ENCODE data around the gene SMIM10.

The SMIM10 gene

DNA sequence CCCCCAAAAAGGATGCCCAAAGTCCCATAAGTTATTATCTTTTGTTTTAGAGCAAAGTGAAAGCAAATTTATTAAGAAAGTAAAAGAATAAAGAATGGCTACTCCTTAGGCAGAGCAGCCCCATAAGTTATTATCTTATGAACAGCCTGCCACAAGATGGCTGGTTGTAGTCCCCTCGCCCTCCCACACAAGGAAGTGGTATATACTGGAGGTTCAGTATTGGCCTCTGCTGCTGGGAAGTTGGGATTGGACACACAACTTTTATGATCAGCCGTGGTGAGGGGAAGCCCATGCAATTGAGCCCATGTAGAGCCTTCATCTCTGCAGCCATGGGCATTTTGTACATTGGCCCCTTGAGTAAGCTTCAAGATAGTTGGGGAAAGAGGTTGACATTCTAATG is 8.0 kb upstream of the SMIM10 start:
- no peaks in the 10 kb centered on the region for H3K4me1 ChIP-seq (ENCODE audit: control insufficient read depth, low read depth, low read length)
- no CpG with 5 or more reads among the region's 2 CpGs for WGBS (ENCODE audit: extremely low coverage, insufficient coverage, low lambda C conversion rate)
- no peak overlapping the region for H3K4me3 ChIP-seq (ENCODE audit: low read length)
- no peak overlapping the region for H4K5ac ChIP-seq (ENCODE audit: low read length)
- no peak overlapping the region for H2BK5ac ChIP-seq (ENCODE audit: low read length)
- no peak overlapping the region for H3K4ac ChIP-seq (ENCODE audit: low read depth, low read length)
- H3K36me3 ChIP-seq (ENCODE audit: control insufficient read depth, insufficient read depth, low read length): no peaks in the 10 kb centered on the region
- no peak for DNase-seq
- no peaks in the 10 kb centered on the region for H3K79me2 ChIP-seq (ENCODE audit: control insufficient read depth, insufficient read depth, low read length)
- H3K79me1 ChIP-seq (ENCODE audit: low read length): no peaks in the 10 kb centered on the region
- no peak overlapping the region for H3K4me2 ChIP-seq (ENCODE audit: low read length)
- no peak overlapping the region for H3K23ac ChIP-seq (ENCODE audit: low read length)
- no peak overlapping the region for H2BK15ac ChIP-seq (replicated peaks; ENCODE audit: low read depth)
- no peaks in the 10 kb centered on the region for H3K27me3 ChIP-seq (ENCODE audit: insufficient read depth, low read length, poor library complexity)
- no peak overlapping the region for H2BK120ac ChIP-seq (ENCODE audit: low read depth, low read length)
- H3K27ac ChIP-seq (ENCODE audit: low read depth, low read length): no peak overlapping the region
- H3K18ac ChIP-seq (ENCODE audit: low read length): no peak overlapping the region
- no peak overlapping the region for H3K9ac ChIP-seq (ENCODE audit: low read length)
- no peak overlapping the region for H3K56ac ChIP-seq (ENCODE audit: low read length)
- H4K8ac ChIP-seq (ENCODE audit: low read depth, low read length): no peak overlapping the region
- no peak overlapping the region for H2AK5ac ChIP-seq (ENCODE audit: low read length)

DNA sequence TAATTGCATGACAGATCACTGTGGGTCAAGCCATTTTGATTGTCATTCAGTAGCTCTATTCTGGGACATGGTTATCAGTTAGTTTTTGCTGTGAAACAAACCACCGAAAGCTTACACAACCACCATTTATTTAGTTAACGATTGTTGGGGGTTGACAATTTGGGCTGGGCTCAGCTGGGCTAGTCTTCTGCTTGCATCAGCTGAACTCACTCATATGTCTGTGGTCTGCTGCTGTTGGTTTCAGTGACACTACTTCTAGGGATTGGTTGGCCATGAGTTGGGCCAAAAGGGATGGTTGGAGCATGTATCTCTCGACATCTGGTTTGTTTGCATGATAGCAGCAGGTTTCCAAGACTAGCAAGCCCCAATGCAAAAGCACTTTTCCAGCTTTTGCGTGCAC is 5.3 kb upstream of the SMIM10 start:
- Histone ChIP-seq H3K4me2 (ENCODE audit: low read length) (no peak overlapping the region), H3K9ac (ENCODE audit: low read length) (no peak overlapping the region), H3K4ac (ENCODE audit: low read depth, low read length) (no peak overlapping the region), H3K27ac (ENCODE audit: low read depth, low read length) (no peak overlapping the region), H2BK5ac (ENCODE audit: low read length) (no peak overlapping the region), H4K8ac (ENCODE audit: low read depth, low read length) (no peak overlapping the region), H3K56ac (ENCODE audit: low read length) (no peak overlapping the region), H2BK120ac (ENCODE audit: low read depth, low read length) (no peak overlapping the region), H2BK15ac (replicated peaks; ENCODE audit: low read depth) (no peak overlapping the region), H3K18ac (ENCODE audit: low read length) (no peak overlapping the region), H2AK5ac (ENCODE audit: low read length) (no peak overlapping the region), H4K5ac (ENCODE audit: low read length) (no peak overlapping the region), H3K79me1 (ENCODE audit: low read length) (no peaks in the 10 kb centered on the region), H3K27me3 (ENCODE audit: insufficient read depth, low read length, poor library complexity) (no peaks in the 10 kb centered on the region), H3K23ac (ENCODE audit: low read length) (no peak overlapping the region), H3K4me1 (ENCODE audit: control insufficient read depth, low read depth, low read length) (no peaks in the 10 kb centered on the region), H3K36me3 (ENCODE audit: control insufficient read depth, insufficient read depth, low read length) (no peaks in the 10 kb centered on the region), H3K79me2 (ENCODE audit: control insufficient read depth, insufficient read depth, low read length) (no peaks in the 10 kb centered on the region), H3K4me3 (ENCODE audit: low read length) (no peak overlapping the region)
- DNase-seq: no peak
- no CpG with 5 or more reads among the region's 4 CpGs for WGBS (ENCODE audit: extremely low coverage, insufficient coverage, low lambda C conversion rate)

DNA sequence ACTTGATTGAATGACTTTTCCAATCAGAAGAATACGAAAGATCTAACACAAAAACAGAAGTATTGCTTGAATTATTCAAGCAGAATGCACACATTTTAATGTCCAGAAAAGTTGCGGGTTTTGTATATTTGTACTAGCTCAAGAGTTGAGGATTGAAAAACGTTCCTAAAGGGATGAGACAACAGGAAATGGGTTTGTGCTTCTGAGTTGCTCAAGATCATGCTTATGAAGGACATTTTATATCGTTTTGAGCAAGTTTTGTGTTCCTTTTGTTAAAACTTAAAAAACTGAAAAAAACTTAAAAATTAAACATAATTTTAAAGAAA is 353 bp upstream of the SMIM10 start:
- H2BK5ac ChIP-seq (ENCODE audit: low read length): no peak overlapping the region
- no peak overlapping the region for H3K4ac ChIP-seq (ENCODE audit: low read depth, low read length)
- H3K23ac ChIP-seq (ENCODE audit: low read length): no peak overlapping the region
- H4K5ac ChIP-seq (ENCODE audit: low read length): no peak overlapping the region
- no peak overlapping the region for H3K27ac ChIP-seq (ENCODE audit: low read depth, low read length)
- no peak overlapping the region for H3K4me3 ChIP-seq (ENCODE audit: low read length)
- H3K4me1 ChIP-seq (ENCODE audit: control insufficient read depth, low read depth, low read length): no peaks in the 10 kb centered on the region
- H3K56ac ChIP-seq (ENCODE audit: low read length): no peak overlapping the region
- no peak overlapping the region for H2BK15ac ChIP-seq (replicated peaks; ENCODE audit: low read depth)
- no peaks in the 10 kb centered on the region for H3K79me2 ChIP-seq (ENCODE audit: control insufficient read depth, insufficient read depth, low read length)
- no peak for DNase-seq
- H2BK120ac ChIP-seq (ENCODE audit: low read depth, low read length): no peak overlapping the region
- H4K8ac ChIP-seq (ENCODE audit: low read depth, low read length): no peak overlapping the region
- no peaks in the 10 kb centered on the region for H3K36me3 ChIP-seq (ENCODE audit: control insufficient read depth, insufficient read depth, low read length)
- no peak overlapping the region for H3K9ac ChIP-seq (ENCODE audit: low read length)
- no CpG with 5 or more reads among the region's 4 CpGs for WGBS (ENCODE audit: extremely low coverage, insufficient coverage, low lambda C conversion rate)
- peak overlapping the region; percentile 71 for H3K18ac ChIP-seq (ENCODE audit: low read length)
- no peak overlapping the region for H2AK5ac ChIP-seq (ENCODE audit: low read length)
- no peaks in the 10 kb centered on the region for H3K27me3 ChIP-seq (ENCODE audit: insufficient read depth, low read length, poor library complexity)
- H3K79me1 ChIP-seq (ENCODE audit: low read length): no peaks in the 10 kb centered on the region
- H3K4me2 ChIP-seq (ENCODE audit: low read length): no peak overlapping the region

DNA sequence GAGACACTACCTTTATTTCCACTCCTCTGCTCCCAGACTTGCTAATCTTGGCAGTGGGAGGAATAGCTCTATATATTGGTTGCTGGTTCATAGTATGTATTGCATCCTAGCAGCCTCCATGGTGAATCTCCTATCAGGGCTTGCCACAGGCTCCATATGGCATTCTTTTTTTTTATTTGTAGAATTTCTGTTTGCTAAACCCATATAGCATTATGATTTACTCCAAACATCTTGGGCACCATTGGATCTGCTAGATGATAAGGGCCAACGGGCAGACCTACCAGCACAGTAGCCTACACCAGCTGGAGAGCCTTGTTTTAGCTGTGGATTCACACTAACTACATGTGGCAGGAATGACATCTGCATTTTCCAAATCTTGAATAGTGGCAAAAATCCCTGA is 6.9 kb downstream of the SMIM10 start:
- Histone ChIP-seq H2AK5ac (ENCODE audit: low read length) (no peak overlapping the region), H3K9ac (ENCODE audit: low read length) (no peak overlapping the region), H3K79me1 (ENCODE audit: low read length) (no peaks in the 10 kb centered on the region), H3K27ac (ENCODE audit: low read depth, low read length) (no peak overlapping the region), H4K8ac (ENCODE audit: low read depth, low read length) (no peak overlapping the region), H3K23ac (ENCODE audit: low read length) (no peak overlapping the region), H2BK5ac (ENCODE audit: low read length) (no peak overlapping the region), H2BK15ac (replicated peaks; ENCODE audit: low read depth) (no peak overlapping the region), H3K4me3 (ENCODE audit: low read length) (no peak overlapping the region), H3K18ac (ENCODE audit: low read length) (no peak overlapping the region), H3K4me2 (ENCODE audit: low read length) (no peak overlapping the region), H3K27me3 (ENCODE audit: insufficient read depth, low read length, poor library complexity) (no peaks in the 10 kb centered on the region), H4K5ac (ENCODE audit: low read length) (no peak overlapping the region), H3K4me1 (ENCODE audit: control insufficient read depth, low read depth, low read length) (no peaks in the 10 kb centered on the region), H3K79me2 (ENCODE audit: control insufficient read depth, insufficient read depth, low read length) (no peaks in the 10 kb centered on the region), H2BK120ac (ENCODE audit: low read depth, low read length) (no peak overlapping the region), H3K56ac (ENCODE audit: low read length) (no peak overlapping the region), H3K4ac (ENCODE audit: low read depth, low read length) (no peak overlapping the region), H3K36me3 (ENCODE audit: control insufficient read depth, insufficient read depth, low read length) (no peaks in the 10 kb centered on the region)
- no CpG with 5 or more reads among the region's 1 CpG for WGBS (ENCODE audit: extremely low coverage, insufficient coverage, low lambda C conversion rate)
- DNase-seq: no peak

DNA sequence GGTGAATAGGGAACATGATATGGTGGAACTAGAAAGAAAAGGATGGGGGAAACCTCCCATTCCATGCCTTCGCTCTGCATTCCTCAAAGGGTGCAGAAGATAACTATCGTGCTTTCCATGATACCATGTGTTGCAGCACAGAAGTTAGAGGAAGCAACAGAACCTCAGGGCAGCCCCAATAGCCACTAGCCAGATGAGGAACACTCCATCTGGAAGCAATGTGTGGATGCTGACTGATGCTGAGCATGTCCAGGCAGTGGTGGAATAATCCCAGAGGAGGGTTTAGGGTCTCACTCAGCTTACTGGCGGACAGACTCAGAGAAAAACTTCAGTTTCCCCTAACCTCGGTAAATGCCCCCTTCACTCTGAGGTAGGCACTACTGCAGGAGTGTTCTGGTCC is 7.5 kb downstream of the SMIM10 start:
- Histone ChIP-seq H3K4ac (ENCODE audit: low read depth, low read length) (no peak overlapping the region), H3K23ac (ENCODE audit: low read length) (no peak overlapping the region), H3K79me1 (ENCODE audit: low read length) (no peaks in the 10 kb centered on the region), H3K4me3 (ENCODE audit: low read length) (no peak overlapping the region), H3K56ac (ENCODE audit: low read length) (no peak overlapping the region), H3K4me2 (ENCODE audit: low read length) (no peak overlapping the region), H3K36me3 (ENCODE audit: control insufficient read depth, insufficient read depth, low read length) (no peaks in the 10 kb centered on the region), H3K79me2 (ENCODE audit: control insufficient read depth, insufficient read depth, low read length) (no peaks in the 10 kb centered on the region), H4K5ac (ENCODE audit: low read length) (no peak overlapping the region), H3K27ac (ENCODE audit: low read depth, low read length) (no peak overlapping the region), H2BK120ac (ENCODE audit: low read depth, low read length) (no peak overlapping the region), H2BK15ac (replicated peaks; ENCODE audit: low read depth) (no peak overlapping the region), H3K9ac (ENCODE audit: low read length) (no peak overlapping the region), H3K27me3 (ENCODE audit: insufficient read depth, low read length, poor library complexity) (no peaks in the 10 kb centered on the region), H3K18ac (ENCODE audit: low read length) (no peak overlapping the region), H4K8ac (ENCODE audit: low read depth, low read length) (no peak overlapping the region), H2AK5ac (ENCODE audit: low read length) (no peak overlapping the region), H3K4me1 (ENCODE audit: control insufficient read depth, low read depth, low read length) (no peaks in the 10 kb centered on the region), H2BK5ac (ENCODE audit: low read length) (no peak overlapping the region)
- WGBS (ENCODE audit: extremely low coverage, insufficient coverage, low lambda C conversion rate): no CpG with 5 or more reads among the region's 4 CpGs
- DNase-seq: no peak

DNA sequence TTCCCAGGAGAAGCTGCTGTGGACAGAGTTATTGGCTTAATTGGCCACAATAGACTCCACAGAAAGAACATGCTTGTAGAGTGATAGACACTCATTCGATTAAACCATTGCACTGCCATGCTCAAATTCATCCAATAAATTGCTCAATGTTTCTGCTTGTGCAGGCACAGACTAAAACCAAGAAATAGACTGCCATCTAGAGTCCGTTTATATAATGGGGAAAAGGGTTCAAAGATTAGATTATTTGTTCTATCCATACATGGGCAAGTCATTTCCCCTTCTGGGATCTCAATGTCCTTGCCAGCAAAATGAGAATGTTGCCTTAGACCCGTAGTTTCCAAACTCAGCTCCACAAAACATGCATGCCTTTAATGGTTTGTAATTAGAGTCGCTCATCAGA is 8.7 kb downstream of the SMIM10 start:
- H3K56ac ChIP-seq (ENCODE audit: low read length): no peak overlapping the region
- H4K5ac ChIP-seq (ENCODE audit: low read length): no peak overlapping the region
- no peak overlapping the region for H3K4me3 ChIP-seq (ENCODE audit: low read length)
- no peak overlapping the region for H2AK5ac ChIP-seq (ENCODE audit: low read length)
- H3K23ac ChIP-seq (ENCODE audit: low read length): no peak overlapping the region
- no peaks in the 10 kb centered on the region for H3K79me1 ChIP-seq (ENCODE audit: low read length)
- no peaks in the 10 kb centered on the region for H3K79me2 ChIP-seq (ENCODE audit: control insufficient read depth, insufficient read depth, low read length)
- no peak overlapping the region for H2BK5ac ChIP-seq (ENCODE audit: low read length)
- H3K27ac ChIP-seq (ENCODE audit: low read depth, low read length): no peak overlapping the region
- no peak overlapping the region for H3K9ac ChIP-seq (ENCODE audit: low read length)
- no peak overlapping the region for H4K8ac ChIP-seq (ENCODE audit: low read depth, low read length)
- H2BK15ac ChIP-seq (replicated peaks; ENCODE audit: low read depth): no peak overlapping the region
- no peaks in the 10 kb centered on the region for H3K4me1 ChIP-seq (ENCODE audit: control insufficient read depth, low read depth, low read length)
- H3K27me3 ChIP-seq (ENCODE audit: insufficient read depth, low read length, poor library complexity): no peaks in the 10 kb centered on the region
- peak; percentile 38 for DNase-seq
- no peak overlapping the region for H3K4me2 ChIP-seq (ENCODE audit: low read length)
- no peaks in the 10 kb centered on the region for H3K36me3 ChIP-seq (ENCODE audit: control insufficient read depth, insufficient read depth, low read length)
- H3K18ac ChIP-seq (ENCODE audit: low read length): no peak overlapping the region
- H3K4ac ChIP-seq (ENCODE audit: low read depth, low read length): no peak overlapping the region
- no peak overlapping the region for H2BK120ac ChIP-seq (ENCODE audit: low read depth, low read length)
- no CpG with 5 or more reads among the region's 4 CpGs for WGBS (ENCODE audit: extremely low coverage, insufficient coverage, low lambda C conversion rate)

Measured in mesendoderm (in vitro differentiated cells).